ENCODE measurements around the gene TMEM130.

The TMEM130 gene, protein sequence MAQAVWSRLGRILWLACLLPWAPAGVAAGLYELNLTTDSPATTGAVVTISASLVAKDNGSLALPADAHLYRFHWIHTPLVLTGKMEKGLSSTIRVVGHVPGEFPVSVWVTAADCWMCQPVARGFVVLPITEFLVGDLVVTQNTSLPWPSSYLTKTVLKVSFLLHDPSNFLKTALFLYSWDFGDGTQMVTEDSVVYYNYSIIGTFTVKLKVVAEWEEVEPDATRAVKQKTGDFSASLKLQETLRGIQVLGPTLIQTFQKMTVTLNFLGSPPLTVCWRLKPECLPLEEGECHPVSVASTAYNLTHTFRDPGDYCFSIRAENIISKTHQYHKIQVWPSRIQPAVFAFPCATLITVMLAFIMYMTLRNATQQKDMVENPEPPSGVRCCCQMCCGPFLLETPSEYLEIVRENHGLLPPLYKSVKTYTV

DNA sequence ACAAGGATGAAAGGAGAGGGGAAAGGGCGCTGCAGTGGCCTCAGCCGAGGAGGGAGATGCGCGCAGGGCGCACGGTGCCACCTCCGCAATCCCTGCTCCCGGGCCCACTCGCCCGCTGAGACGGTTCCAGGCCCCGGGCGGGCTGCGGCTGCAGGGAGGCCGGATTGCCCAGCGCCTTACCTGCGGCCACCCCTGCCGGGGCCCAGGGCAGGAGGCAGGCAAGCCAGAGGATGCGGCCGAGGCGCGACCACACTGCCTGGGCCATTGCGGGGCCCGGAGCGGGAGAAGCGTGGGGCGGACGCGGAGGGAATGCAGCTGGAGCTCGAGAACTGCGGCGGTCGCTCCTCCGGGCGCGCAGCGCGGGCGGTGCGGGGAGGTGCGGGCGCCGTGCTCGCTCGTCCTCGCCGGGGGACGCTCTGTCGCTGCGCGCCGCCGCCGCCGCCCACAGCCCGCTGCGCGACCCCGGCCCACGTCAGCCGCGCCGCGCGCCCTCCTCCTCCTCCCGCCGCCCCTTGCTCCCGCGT, at the start of gene TMEM130:
TSS of gene TMEM130 (minus strand) at position 418 of the 524 bp plus-strand sequence. CDS start at position 265, 153 bp downstream.
- no peak for DNase-seq

DNA sequence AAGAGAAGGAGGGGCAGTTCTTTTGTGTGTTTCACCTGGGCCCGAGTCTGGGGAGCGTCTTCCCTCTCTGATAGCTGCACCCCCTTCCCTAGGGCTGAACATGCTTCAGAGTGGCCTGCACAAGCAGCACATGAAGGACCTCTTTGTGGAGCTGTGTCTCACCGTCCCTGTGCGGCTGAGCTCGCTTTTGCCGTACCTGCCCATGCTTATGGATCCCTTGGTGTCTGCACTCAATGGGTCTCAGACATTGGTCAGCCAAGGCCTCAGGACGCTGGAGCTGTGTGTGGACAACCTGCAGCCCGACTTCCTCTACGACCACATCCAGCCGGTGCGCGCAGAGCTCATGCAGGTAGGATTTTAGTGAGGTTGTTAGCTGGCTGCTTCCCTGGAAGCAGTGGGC, 47.5 kb upstream of the TMEM130 start:
- no peak for DNase-seq

DNA sequence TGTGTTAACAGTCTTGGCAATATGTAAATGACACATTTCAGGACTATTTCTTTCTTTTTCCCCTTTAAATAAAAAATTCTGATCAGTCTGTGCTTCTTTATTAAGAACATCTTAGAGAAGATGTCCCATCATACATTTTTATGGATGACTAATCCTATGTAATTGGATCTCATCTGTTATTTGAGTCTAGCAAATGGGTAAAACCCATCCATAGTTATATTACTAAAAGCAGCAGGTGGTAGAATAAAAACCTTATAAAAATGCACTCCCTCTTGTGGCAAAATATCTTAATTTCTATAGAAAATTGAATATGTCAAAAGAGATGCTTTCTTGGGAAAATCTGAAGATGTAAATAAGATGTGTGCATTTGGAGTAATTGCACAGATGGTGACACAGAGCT, 43.8 kb upstream of the TMEM130 start:
- no peak for DNase-seq

DNA sequence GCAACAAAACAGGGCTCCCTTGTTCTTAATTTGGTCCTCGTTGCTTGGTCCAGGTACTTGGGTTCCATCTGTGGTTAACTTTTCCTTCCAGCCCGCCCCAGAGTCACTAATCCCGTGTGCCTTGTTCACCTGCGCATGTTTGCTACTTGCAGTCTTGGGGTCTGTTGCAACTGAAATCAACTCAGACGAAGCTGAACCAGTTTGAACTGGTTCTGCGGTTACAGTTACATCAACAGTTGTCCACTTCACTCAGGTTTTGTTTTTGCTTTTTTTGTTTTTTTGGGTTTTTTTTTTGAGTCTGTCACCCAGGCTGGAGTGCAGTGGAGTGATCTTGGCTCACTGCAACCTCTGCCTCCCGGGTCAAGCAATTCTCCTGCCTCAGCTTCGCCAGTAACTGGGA, 43.2 kb upstream of the TMEM130 start:
- DNase-seq, result no peak

DNA sequence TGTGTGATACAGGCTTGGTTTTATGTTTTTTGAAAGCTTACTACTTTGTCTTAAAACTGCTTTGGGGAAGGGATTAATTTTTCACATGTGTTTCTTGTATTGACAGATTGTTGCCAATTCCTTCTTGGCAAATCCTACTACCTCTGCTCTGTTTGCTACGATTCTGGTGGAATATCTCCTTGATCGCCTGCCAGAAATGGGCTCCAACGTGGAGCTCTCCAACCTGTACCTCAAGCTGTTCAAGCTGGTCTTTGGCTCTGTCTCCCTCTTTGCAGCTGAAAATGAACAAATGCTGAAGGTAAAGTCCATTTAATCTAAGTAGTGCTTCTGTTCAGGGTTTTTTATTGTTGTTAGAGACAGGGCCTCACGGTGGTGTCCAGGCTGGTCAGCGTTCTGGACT, 42.1 kb upstream of the TMEM130 start:
- DNase-seq, result no peak

DNA sequence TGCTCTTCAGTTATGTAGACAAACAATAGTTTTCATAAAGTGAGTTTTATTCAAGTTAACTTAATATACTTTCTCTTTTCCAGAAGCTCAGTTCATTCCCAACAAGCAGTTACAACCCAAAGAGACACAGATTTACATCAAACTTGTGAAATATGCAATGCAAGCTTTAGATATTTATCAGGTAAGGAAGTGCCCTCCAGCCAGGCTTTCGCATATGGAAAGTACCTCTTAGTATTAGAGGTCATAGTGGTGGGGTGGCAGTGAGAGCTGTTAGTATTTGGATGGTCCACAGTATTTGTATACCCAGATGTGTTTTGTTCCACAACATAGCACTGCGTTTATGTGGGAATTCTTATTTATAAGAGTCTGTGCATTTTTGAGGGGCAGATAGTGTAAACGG, 40.6 kb upstream of the TMEM130 start:
- DNase-seq, result no peak

DNA sequence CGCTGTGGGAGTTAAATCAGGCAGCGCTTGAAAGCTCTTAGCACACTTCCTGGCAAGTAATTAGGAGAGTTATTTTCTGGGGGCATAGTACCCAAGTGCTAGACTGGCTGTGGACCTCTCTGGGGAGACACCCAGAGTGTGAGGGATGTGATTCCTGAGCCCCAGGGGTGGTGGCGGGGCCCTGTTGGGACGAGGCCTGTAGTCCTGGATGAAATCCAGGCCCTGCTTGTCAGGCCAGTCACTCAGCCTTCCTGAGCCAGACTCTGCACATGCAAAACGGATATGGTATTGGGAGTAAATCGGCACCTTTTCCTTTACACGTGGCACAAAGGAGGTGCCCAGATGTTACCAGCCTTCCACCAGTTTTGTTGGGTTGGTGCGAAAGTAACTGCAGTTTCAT, 39.7 kb upstream of the TMEM130 start:
- no peak for DNase-seq

DNA sequence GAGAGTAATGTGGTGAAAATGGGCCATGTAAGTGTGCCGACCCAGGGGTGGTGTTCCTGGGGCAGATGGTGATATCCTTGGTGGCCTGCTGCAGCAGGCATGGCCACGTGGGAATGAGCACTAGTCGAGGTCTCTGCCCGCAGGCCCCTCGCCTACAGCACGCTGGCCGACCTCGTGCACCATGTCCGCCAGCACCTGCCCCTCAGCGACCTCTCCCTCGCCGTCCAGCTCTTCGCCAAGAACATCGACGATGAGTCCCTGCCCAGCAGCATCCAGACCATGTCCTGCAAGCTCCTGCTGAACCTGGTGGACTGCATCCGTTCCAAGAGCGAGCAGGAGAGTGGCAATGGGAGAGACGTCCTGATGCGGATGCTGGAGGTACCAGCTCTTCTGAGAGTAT, 38.8 kb upstream of the TMEM130 start:
- DNase-seq, result no peak

DNA sequence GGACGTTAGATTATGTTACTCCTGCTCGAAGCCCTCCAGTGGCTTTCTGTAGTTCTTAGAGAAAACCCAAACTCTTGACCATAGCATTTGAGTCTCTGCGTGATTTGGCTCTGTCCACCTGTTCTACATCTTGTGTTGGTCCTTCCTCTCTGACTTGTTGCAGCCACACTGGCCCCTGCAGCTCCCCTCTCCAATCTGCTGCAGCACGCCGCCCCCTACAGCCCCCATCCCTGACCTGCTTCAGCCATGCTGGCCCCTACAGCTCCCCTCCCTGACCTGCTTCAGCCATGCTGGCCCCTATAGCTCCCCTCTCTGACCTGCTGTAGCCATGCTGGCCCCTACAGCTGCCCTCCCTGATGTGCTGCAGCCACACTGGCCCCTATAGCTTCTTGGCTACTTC, 37.8 kb upstream of the TMEM130 start:
- no peak for DNase-seq

DNA sequence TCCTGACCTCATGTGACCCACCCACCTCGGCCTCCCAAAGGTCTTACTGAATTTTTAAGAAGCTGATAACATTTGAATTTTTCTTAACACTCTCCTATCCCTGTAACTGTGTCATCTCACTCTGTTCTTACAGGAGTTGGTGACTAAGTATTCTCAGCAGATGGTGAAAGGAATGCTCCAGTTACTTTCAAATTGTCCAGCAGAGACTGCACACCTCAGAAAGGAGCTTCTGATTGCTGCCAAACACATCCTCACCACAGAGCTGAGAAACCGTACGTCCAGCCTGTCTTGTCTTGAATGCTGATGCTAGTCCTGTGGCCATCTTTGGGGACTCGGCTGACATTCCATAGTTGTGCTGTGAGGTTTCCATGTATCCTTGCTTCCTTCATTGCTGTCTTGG, 33.4 kb upstream of the TMEM130 start:
- no peak for DNase-seq

DNA sequence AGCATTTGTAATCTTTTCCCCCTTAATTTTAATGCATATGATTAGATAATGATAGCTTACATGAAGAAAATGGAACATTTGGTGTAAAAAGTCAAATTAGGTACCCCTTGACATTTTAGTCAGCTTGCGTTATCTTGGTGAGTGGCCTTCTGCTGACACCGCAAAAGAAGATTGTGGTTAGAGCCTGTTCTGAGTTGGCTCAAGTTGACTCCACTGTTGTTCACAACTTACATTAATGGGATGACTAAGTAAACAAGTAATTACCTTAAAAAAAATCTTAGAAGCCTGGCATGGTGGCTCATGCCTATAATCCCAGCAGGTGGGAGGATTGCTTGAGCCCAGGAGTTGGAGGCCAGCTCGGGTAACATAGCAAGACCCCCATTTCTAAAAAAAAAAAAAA, 32.7 kb upstream of the TMEM130 start:
- DNase-seq, result no peak

DNA sequence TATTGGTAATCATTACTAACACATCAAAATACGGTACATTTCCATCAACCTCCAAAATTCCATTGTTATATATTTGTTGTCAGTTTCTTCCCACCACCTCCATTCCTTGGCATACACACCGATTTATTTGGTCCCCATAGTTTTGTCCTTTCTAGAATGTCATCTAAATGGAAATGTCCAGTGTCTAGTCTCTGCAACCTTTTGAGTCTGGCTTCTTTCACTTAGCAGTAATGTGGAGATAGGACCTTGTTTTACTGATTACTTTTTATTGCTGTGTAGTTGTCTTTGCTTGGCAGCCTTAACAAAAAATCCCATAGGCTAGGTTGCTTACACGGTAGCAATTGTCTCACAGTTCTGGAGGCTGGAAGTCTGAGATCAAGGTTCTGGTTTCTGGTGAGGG, 31.0 kb upstream of the TMEM130 start:
- DNase-seq, result no peak

DNA sequence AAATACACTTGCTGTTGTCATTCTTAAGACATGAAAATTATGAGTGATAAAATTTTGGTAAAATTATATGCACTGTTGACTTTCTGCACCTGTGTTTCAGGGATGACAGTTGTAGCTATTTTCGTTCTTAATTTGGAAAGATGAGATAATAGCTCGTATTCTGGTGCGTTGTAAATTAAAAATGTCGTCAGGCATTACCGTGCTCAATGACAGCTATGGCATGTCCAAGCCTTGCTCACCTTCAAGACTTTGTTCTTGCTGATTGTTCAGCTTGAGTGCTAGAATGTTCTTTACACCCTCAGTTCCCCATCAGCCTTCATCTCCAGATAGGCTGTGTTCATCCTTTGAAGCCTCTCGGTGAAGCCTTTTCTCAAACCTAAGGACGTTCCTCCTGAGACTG, 30.0 kb upstream of the TMEM130 start:
- DNase-seq, result no peak

DNA sequence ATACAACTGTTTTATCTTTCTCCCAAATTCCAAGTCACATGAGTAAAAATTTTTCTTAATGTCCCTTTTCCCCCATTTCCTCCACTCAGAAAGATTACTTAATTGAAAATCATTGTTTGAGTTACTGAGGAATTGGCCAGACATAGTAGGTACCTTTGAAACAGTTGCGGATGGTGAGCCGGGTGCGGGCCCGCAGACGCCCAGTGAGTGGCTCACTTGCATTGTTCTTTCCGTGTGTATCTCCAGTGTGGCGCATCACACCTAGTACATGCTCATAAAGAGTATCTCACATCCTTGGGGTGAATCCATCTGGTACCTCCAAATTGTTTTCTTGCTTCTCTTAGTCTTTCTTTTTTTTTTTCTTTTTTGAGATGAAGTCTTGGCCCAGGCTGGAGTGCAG, 22.8 kb upstream of the TMEM130 start:
- no peak for DNase-seq

DNA sequence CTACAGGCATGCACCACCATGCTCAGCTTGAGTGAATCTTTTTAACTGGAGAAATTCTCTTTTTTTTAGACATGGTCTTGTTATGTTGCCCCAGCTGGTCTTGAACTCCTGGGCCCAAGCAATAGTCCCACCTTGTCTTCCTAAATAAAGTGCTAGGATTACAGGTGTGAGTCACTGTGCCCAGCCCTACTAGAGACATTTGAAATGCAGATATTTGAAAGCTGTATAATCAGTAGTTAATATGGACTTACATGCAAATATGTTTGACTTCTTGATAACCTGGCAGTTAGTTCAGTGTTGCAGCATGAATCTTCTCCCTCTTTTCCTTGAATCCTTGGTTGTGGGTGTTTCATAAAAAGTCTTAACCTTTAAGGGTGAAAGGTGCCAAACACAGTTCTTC, 17.2 kb upstream of the TMEM130 start:
- DNase-seq, result no peak

DNA sequence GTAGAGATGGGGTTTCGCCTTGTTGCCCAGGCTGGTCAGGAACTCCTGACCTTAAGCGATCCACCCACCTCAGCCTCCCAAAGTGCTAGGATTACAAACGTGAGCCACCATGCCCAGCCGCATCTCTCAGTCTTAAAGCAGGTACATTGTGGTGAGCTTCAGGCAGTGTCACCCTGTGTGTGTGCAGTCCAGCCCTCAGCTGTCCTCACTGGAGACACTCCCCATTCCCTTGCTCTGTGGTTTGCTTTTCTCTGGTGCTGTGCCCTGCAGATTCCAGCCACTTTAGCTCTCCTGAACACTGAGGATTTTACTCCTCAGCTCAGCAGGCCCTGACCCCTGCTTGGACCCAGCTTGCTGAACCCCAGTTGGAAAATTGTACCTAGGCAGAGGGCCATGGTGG, 14.6 kb upstream of the TMEM130 start:
- DNase-seq, result no peak

DNA sequence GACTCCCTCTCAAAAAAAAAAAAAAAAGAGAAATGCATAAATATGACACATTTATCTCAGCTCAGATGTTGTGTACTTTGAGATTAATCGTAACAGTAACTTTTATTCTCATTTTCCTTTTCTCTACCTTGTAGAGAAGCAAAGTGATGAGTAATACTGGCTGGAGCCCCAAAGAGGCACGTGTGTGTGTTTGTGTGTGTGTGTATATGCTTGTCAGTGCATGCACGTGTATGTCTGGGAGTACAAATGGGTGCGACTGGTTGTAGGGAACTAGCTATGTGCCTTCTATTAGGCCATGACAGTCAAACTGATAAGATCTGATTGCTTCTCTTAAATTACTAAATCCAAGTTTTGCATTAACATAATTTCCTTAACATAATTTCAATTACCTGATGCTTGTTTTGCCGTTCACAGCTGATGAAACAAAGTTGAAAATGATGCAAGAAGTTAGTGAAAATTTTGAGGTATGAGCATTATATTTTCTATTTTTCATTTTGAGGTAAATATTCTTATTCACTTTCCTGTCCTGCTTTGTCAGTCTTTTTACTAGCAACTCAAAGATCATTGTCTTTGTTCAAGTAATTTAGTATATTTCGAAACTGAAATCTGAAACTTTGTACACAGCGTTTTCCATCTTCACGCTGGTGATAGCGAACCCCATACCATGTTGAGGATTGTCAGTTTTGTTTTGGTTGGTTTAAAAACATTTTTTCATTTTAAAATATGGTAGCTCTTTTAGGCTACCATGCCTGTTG, 11.9 kb upstream of the TMEM130 start:
- no peak for DNase-seq

DNA sequence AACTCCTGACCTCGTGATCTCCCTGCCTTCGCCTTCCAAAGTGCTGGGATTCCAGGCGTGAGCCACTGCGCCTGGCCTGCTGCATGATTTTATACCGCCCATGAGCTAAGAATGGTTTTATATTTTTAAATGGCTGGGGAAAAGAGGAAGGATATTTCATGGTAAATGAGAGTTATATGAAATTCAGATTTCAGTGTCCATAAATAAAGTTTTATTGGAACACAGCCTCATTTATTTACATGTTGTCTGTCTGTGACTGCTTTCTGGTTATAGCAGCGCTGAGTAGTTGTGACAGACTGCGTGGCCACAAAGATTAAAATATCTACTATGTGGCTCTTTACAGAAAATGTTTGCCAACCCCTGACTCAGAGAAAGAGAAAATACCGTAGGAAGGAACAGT, 10.7 kb upstream of the TMEM130 start:
- DNase-seq, result no peak

DNA sequence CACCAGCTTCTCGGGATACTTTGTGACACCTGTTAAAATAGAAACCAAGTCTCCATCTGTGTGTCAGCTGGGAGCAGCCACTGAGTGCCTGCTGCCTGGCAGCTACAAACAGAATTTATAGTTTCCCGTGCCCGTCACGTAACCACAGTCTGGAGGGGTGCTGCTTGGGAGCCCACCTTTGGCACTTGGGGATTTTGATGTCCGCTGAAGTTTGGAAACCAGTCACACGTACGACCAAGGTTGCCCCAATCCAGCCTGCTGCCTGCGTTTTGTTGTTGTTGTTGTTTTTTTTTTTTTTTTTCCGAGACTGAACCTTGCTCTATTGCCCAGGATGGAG, 10.1 kb upstream of the TMEM130 start:
- no peak for DNase-seq

DNA sequence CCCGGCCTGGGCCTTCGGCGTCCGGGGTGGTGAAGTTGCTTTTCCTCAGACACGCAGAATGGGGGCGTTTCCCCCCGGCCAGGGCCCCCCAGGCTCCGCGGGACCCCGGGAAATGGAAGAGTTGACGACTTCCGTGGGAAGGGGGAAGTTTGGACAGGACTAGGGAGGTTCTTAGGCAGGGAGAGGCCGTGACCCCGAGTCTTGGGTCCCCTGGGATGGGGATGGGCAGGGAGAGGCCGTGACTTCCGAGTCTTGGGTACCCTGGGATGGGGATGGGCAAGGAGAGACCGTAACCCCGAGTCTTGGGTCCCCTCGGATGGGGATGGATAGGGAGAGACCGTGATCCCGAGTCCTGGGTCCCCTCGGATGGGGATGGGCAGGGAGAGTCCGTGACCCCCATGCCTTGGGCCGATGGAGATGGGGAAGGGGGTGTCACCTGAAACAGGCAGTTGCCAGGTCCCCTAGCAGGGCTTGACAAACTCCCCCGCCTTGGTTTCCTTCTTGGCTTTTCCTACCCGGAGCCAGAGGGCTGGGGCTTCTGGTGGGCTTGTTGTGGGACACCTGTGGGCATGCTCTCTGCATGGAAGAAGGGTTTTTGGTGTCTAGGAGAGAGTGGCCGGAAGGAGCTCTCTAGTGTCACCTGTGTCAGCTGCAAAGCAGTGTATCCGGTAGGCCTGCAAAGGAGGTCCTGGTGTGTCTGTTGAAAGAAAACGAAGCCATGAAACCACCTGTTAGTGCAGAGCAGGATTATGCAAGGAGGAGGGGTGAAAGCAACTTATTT, 9.6 kb upstream of the TMEM130 start:
- peak; percentile 78 for DNase-seq

DNA sequence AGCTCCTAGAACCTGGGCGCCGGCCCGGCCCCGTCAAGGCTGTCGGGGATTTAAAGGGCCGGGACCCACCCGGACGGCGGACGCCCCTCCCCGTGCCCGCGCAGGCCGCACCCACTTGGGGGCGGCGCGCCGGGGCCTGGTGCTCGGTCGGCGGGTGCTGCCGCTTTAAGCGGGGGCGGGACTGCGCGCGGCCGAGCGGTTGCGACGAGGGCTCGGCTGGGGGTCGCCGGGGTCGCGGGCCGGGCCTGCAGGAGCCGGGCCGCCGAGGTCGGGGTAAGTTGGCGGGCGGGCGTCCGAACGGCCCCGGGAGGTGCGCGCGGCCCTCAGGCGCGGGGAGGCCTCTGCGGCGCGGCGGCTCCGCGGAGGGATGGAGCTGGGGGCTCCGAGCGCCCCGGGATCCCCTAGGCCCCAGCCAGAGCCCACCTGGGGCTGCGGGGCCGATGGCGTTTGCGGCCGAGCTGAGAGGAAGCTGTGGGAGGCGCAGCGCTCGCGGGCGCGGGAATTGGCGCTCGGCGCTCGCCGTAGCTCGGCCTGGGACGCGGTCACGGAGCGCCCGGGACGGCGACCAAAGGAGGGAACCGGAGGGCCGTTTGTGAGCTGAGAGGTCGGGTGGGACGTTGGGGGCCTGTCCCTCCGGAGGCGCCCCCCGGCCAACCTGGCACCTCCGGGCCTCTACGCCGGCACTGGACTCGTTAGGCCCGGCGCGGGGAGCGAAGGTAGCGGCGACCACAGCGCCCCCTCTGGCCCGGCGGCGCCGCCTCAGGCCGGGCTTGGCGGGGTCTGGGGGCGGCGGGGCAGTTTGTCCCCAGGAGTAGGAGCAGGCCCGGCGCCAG, 8.8 kb upstream of the TMEM130 start, which contains the start of gene TRRAP:
TSS of gene TRRAP (plus strand) at position 168 of the 833 bp plus-strand sequence. CDS start 2,619 bp downstream, outside the sequence.
- DNase-seq, result peak; percentile 85

DNA sequence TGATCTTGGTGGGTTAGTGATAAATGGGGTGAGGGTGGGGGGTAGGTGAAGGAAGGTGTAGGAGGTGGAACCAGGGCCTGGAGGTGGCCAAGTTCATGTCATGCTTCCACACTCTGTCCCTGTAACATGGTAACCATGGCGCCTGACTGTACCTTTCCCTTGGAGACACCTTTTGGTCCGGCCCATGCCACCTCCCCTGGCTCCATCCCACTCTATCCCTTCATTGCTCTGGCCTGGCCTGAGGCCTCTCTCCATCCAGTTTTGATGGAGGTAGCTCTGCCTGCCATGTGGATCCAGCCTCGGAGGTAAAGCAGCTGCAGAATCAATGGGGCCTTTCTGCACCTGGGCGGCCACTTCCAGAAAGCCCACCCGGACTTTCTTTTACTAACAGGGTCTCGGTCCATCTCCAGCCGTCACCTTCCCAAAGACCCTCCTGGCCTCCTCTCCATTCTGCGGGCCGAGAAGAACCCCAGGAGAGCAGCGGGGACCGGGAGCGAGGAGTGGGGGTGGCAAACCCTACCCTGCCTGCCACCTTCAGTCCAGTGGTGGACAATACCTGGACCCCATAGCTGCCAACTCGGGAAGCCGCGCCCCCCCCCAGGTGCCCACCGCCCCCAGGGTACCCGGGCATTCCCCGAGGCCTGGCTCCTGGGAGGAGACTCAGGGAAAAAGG, 8.0 kb upstream of the TMEM130 start:
- DNase-seq, result no peak
